NCI-H2029 treated with DMSO at 0.1 percent for 48 hours (cell line): ENCODE results near the gene HOXA1.

Experiments used
- DNase-seq: peaks from one replicate; lab custom pipeline; 2025; lab: John Stamatoyannopoulos, UW

Gene HOXA1

GRCh38 chr7:27092819-27093110 lies 3.0 kb downstream of the HOXA1 start:
- DNase-seq: no peak

GRCh38 chr7:27091941-27092818 lies 3.6 kb downstream of the HOXA1 start:
- DNase-seq: no peak

- no peak for DNase-seq
These were observed 4.7 kb downstream of the HOXA1 start for GRCh38 chr7:27091105-27091504.

GRCh38 chr7:27088002-27088922 lies 7.5 kb downstream of the HOXA1 start:
- DNase-seq: no peak

GRCh38 chr7:27083646-27084045 lies 12.2 kb downstream of the HOXA1 start:
- DNase-seq: no peak

- DNase-seq: no peak
These were observed 13.6 kb downstream of the HOXA1 start for GRCh38 chr7:27082171-27082570.

GRCh38 chr7:27080844-27081436 lies 14.9 kb downstream of the HOXA1 start:
- DNase-seq: no peak

GRCh38 chr7:27079234-27079975 lies 16.4 kb downstream of the HOXA1 start:
- no peak for DNase-seq

- DNase-seq: no peak
These were observed 17.1 kb downstream of the HOXA1 start for GRCh38 chr7:27078616-27079233.

- no peak for DNase-seq
These were observed 22.7 kb downstream of the HOXA1 start for GRCh38 chr7:27073076-27073475.

GRCh38 chr7:27071622-27072390 lies 24.0 kb downstream of the HOXA1 start:
- DNase-seq: no peak

- DNase-seq: no peak
These were observed 27.5 kb downstream of the HOXA1 start for GRCh38 chr7:27068259-27068658.

GRCh38 chr7:27066148-27066547 lies 29.7 kb downstream of the HOXA1 start:
- DNase-seq: no peak

- no peak for DNase-seq
These were observed 30.1 kb downstream of the HOXA1 start for GRCh38 chr7:27065709-27066108.

GRCh38 chr7:27064661-27065060 lies 31.1 kb downstream of the HOXA1 start:
- no peak for DNase-seq

GRCh38 chr7:27064159-27064558 lies 31.6 kb downstream of the HOXA1 start:
- no peak for DNase-seq

- no peak for DNase-seq
These were observed 32.9 kb downstream of the HOXA1 start for GRCh38 chr7:27062946-27063345.

GRCh38 chr7:27053153-27053552 lies 42.6 kb downstream of the HOXA1 start:
- DNase-seq: no peak

- DNase-seq: no peak
These were observed 44.3 kb downstream of the HOXA1 start for GRCh38 chr7:27051451-27051850.

- no peak for DNase-seq
These were observed 47.4 kb downstream of the HOXA1 start for GRCh38 chr7:27048438-27048837.
